MCF 10A (cell line): ENCODE measurements around the gene FOXL2. TPM values are rescaled to one million over a fixed set of nuclear protein-coding genes. Genes with fewer than 3 reads are reported as not detected.
A peak's percentile ranks its signal among the peaks of the same experiment; 100 is the strongest.

ENCODE experiments used
- BruUV-seq: library from RNA; stranded (reverse); fragments of 400-500 nt; replicated peaks from 2 replicates; lab custom pipeline; 2021; lab: Mats Ljungman, UMichigan
- CTCF ChIA-PET: fragments of 300-600 bp; sonication (Branson Sonifier 250); formaldehyde crosslinking; extraction: SDS; loops from one replicate; lab custom pipeline; 2021; ENCODE audit warnings: antibody characterized with exemption, inconsistent platforms; lab: Yijun Ruan, JAX
- POLR2A ChIA-PET: fragments of 300-600, 350-650 bp; sonication (Branson Sonifier 250); formaldehyde crosslinking; extraction: SDS; loops from one replicate; lab custom pipeline; 2020; ENCODE audit warnings: antibody characterized with exemption, inconsistent platforms; lab: Yijun Ruan, JAX
- DNase-seq: peaks from one replicate; pipeline ENCODE4 v3.0.0-alpha.2; 2018; ENCODE audit not compliant: unreplicated experiment
- H3K27ac Mint-ChIP-seq: one replicate; pipeline ENCODE4 v1.8.0; 2022; ENCODE audit warnings: mild to moderate bottlenecking, low read depth, mixed read lengths; ENCODE audit not compliant: unreplicated experiment
- H3K27me3 Mint-ChIP-seq: one replicate; pipeline ENCODE4 v1.8.0; 2022; ENCODE audit warnings: mixed read lengths; ENCODE audit not compliant: insufficient read depth, unreplicated experiment
- H3K36me3 Mint-ChIP-seq: one replicate; pipeline ENCODE4 v1.8.0; 2022; ENCODE audit warnings: mild to moderate bottlenecking, moderate library complexity, mixed read lengths; ENCODE audit not compliant: insufficient read depth, unreplicated experiment
- H3K4me1 Mint-ChIP-seq: one replicate; pipeline ENCODE4 v1.8.0; 2022; ENCODE audit warnings: mixed read lengths; ENCODE audit not compliant: insufficient read depth, unreplicated experiment
- H3K4me3 Mint-ChIP-seq: one replicate; pipeline ENCODE4 v1.8.0; 2022; ENCODE audit warnings: mild to moderate bottlenecking, moderate library complexity, mixed read lengths; ENCODE audit not compliant: unreplicated experiment
- H3K9me3 Mint-ChIP-seq: one replicate; pipeline ENCODE4 v1.8.0; 2022; ENCODE audit warnings: mixed read lengths; ENCODE audit not compliant: unreplicated experiment
- intact Hi-C: fragments of 100-400 bp; cut with micrococcal nuclease; formaldehyde crosslinking; loops from 2 replicates; pipeline ENCODE4 v1.14.1; 2022
- total RNA-seq: library from RNA; stranded (reverse); gene quantifications from 2 replicates; pipeline ENCODE4 v1.2.3, GENCODE V29; 2022
- TF ChIP-seq, protein P1 (sequence below): fragments of 200-600 bp; IDR thresholded peaks from one replicate; pipeline ENCODE4 v1.8.0; 2022; ENCODE audit warnings: antibody characterized with exemption, mild to moderate bottlenecking; ENCODE audit not compliant: unreplicated experiment

Gene FOXL2
- total RNA-seq, 1 experiment from 2014 or later, result 0.30 TPM

DNA sequence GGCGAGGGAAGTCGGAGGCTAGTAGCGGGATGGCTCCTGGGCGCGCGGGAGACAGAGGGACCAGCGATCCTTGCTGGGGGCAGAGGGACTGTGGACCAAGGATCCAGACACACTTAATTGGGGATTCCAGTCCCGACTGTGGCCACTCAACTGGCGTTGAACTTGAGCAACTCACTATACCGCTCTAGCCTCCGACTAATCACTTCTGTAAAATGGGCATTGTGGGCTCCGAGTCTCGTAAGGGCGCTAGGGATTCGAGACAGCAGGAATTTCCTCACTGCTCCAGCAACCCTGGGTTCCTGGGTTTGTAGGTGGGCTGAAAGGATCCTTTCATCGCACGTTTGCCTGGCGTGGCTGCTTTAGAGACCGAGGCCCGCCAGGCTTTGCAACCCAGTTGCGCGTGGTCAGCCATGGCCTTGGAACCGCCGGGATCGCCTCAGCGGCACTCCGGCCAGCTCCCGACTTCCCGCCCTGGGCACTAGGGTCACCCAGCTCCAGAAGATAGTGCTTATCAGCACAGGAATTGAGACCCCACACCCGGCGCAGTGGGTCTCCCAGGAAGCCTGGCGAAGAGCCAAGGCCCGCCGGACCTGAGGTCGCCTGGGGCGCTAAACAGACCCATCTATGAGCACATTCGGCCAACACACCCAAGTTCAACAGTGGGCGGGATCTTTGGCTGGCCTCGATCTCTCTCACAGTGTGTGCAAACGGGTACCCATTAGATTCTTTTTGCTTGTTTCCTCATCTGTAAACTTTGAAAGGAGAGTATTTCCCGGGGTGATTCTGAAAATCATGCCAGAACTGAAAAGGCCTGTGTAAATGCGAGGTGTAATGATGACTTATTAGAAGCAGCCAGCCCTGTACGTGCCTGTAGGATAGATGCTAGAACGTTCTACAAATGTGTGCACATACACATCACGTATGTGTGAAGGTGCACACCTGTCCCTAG lies 9.9 kb downstream of the FOXL2 start:
- no peak for DNase-seq
- Mint-ChIP-seq H3K4me1 (no peaks in the 10 kb centered on the region), H3K27ac (no peak overlapping the region), H3K4me3 (peak overlapping the region; percentile 68), H3K36me3 (no peaks in the 10 kb centered on the region), H3K9me3 (no peaks in the 10 kb centered on the region), H3K27me3 (peaks cover 16% of the 10 kb centered on the region)
- ChIA-PET CTCF (interaction anchor here (0.5 to 7.1 kb wide), 30 partner anchors 10 to 1144 kb away, joined by 3 to 112 read pairs (median 5); partner anchors contain the start of gene CEP70), POLR2A (interaction anchor here (0.7 to 1.6 kb wide), 2 partner anchors 15 to 549 kb away, joined by 3 to 4 read pairs; no protein-coding TSS in a partner anchor)
- BruUV-seq, result no TSS peak
- TF ChIP-seq, protein P1, sequence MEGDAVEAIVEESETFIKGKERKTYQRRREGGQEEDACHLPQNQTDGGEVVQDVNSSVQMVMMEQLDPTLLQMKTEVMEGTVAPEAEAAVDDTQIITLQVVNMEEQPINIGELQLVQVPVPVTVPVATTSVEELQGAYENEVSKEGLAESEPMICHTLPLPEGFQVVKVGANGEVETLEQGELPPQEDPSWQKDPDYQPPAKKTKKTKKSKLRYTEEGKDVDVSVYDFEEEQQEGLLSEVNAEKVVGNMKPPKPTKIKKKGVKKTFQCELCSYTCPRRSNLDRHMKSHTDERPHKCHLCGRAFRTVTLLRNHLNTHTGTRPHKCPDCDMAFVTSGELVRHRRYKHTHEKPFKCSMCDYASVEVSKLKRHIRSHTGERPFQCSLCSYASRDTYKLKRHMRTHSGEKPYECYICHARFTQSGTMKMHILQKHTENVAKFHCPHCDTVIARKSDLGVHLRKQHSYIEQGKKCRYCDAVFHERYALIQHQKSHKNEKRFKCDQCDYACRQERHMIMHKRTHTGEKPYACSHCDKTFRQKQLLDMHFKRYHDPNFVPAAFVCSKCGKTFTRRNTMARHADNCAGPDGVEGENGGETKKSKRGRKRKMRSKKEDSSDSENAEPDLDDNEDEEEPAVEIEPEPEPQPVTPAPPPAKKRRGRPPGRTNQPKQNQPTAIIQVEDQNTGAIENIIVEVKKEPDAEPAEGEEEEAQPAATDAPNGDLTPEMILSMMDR, result no peak
- intact Hi-C loops, result loop anchor here (1.0 to 5.0 kb wide), 3 partner anchors 175 to 605 kb away; no protein-coding TSS in a partner anchor

- H3K4me1 Mint-ChIP-seq, result no peaks in the 10 kb centered on the region
- no TSS peak for BruUV-seq
- TF ChIP-seq, protein P1, result peak; percentile 84
- peaks cover 16% of the 10 kb centered on the region for H3K27me3 Mint-ChIP-seq
- ChIA-PET CTCF (interaction anchor here (0.5 to 7.1 kb wide), 48 partner anchors 9 to 1917 kb away, joined by 3 to 112 read pairs (median 4); partner anchors contain the start of gene CEP70), POLR2A (interaction anchor here (0.6 to 1.6 kb wide), 6 partner anchors 14 to 548 kb away, joined by 3 to 4 read pairs (median 3); partner anchors contain the start of gene CEP70)
- peak overlapping the region; percentile 68 for H3K4me3 Mint-ChIP-seq
- DNase-seq, result peak; percentile 59
- intact Hi-C loops, result loop anchor here (1.0 to 5.0 kb wide), 3 partner anchors 176 to 604 kb away; no protein-coding TSS in a partner anchor
- H3K36me3 Mint-ChIP-seq, result no peaks in the 10 kb centered on the region
- H3K9me3 Mint-ChIP-seq, result no peaks in the 10 kb centered on the region
- H3K27ac Mint-ChIP-seq, result no peak overlapping the region
Measured at GRCh38 chr3:138935863-138936740, 10.8 kb downstream of the FOXL2 start.

DNA sequence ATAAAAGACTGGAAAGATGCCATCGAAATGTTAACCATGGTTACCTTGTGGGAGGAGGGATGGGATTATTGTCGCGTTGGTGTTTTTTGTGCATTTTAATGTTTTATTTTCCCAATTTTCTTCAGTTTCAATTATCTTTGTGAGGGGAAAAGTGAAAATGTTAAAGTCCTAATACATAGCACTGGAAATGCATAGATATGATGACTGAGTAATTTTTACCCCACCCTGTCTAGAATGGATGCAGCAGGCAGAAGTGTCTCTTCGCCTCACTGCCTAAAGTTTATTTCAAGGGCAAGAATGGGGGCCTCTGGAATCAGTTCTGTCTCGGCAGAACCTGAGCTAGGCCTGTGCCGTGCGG lies 11.5 kb downstream of the FOXL2 start:
- CTCF ChIA-PET, result interaction anchor here (0.6 to 7.1 kb wide), 36 partner anchors 8 to 1917 kb away, joined by 3 to 112 read pairs (median 4); partner anchors contain the start of gene CEP70
- Mint-ChIP-seq H3K9me3 (no peaks in the 10 kb centered on the region), H3K27me3 (peaks cover 16% of the 10 kb centered on the region), H3K4me3 (peak overlapping the region; percentile 68), H3K4me1 (no peaks in the 10 kb centered on the region), H3K36me3 (no peaks in the 10 kb centered on the region), H3K27ac (no peak overlapping the region)
- no TSS peak for BruUV-seq
- TF ChIP-seq, protein P1, result no peak
- POLR2A ChIA-PET, result interaction anchor here (0.6 to 1.6 kb wide), 3 partner anchors 13 to 395 kb away, joined by 3 to 4 read pairs (median 3); partner anchors contain the start of gene CEP70
- no peak for DNase-seq
- intact Hi-C loops, result loop anchor here (5.0 kb wide), 2 partner anchors 177 to 603 kb away; no protein-coding TSS in a partner anchor
